ENCODE measurements around the gene KHSRP. TPM values are rescaled to one million over a fixed set of nuclear protein-coding genes. Genes with fewer than 3 reads are reported as not detected.

Gene KHSRP
- total RNA-seq, 1 donor from 2014 or later, result 81.9 TPM

GRCh38 chr19:6421075-6422014 is 3.3 kb downstream of the KHSRP start:
- H3K4me3 ChIP-seq, result no peak overlapping the region
- no peak for DNase-seq

GRCh38 chr19:6418562-6418932 is 6.1 kb downstream of the KHSRP start:
- no peak for DNase-seq
- no peak for TF ChIP-seq CTCF (IDR thresholded peaks at IDR 0.05; ENCODE audit: borderline replicate concordance)
- H3K27ac ChIP-seq (replicated peaks), result no peak overlapping the region
- H3K9me3 ChIP-seq (replicated peaks), result no peaks in the 10 kb centered on the region
- intact Hi-C loops (cut with micrococcal nuclease), result no loop called here
- H3K4me1 ChIP-seq, result peaks cover 35% of the 10 kb centered on the region
- peaks cover 77% of the 10 kb centered on the region for H3K36me3 ChIP-seq
- H3K27me3 ChIP-seq (ENCODE audit: low read depth), result no peaks in the 10 kb centered on the region
- no peak overlapping the region for H3K4me3 ChIP-seq

More at GRCh38 chr19:6421075-6422014, 3.3 kb downstream of the KHSRP start:
- Histone ChIP-seq H3K27me3 (ENCODE audit: low read depth) (no peaks in the 10 kb centered on the region), H3K9me3 (replicated peaks) (no peaks in the 10 kb centered on the region), H3K4me1 (peaks cover 41% of the 10 kb centered on the region), H3K36me3 (peaks cover 53% of the 10 kb centered on the region), H3K27ac (replicated peaks) (no peak overlapping the region)
- intact Hi-C loops (cut with micrococcal nuclease), result no loop called here
- TF ChIP-seq CTCF (IDR thresholded peaks at IDR 0.05; ENCODE audit: borderline replicate concordance), result no peak

GRCh38 chr19:6417713-6418561 is 6.7 kb downstream of the KHSRP start:
- no peaks in the 10 kb centered on the region for H3K27me3 ChIP-seq (ENCODE audit: low read depth)
- peaks cover 33% of the 10 kb centered on the region for H3K4me1 ChIP-seq
- no peak for DNase-seq
- intact Hi-C loops (cut with micrococcal nuclease), result no loop called here
- no peak overlapping the region for H3K27ac ChIP-seq (replicated peaks)
- no peaks in the 10 kb centered on the region for H3K9me3 ChIP-seq (replicated peaks)
- H3K4me3 ChIP-seq, result no peak overlapping the region
- peaks cover 77% of the 10 kb centered on the region for H3K36me3 ChIP-seq
- TF ChIP-seq CTCF (IDR thresholded peaks at IDR 0.05; ENCODE audit: borderline replicate concordance), result peak; percentile 56

DNA sequence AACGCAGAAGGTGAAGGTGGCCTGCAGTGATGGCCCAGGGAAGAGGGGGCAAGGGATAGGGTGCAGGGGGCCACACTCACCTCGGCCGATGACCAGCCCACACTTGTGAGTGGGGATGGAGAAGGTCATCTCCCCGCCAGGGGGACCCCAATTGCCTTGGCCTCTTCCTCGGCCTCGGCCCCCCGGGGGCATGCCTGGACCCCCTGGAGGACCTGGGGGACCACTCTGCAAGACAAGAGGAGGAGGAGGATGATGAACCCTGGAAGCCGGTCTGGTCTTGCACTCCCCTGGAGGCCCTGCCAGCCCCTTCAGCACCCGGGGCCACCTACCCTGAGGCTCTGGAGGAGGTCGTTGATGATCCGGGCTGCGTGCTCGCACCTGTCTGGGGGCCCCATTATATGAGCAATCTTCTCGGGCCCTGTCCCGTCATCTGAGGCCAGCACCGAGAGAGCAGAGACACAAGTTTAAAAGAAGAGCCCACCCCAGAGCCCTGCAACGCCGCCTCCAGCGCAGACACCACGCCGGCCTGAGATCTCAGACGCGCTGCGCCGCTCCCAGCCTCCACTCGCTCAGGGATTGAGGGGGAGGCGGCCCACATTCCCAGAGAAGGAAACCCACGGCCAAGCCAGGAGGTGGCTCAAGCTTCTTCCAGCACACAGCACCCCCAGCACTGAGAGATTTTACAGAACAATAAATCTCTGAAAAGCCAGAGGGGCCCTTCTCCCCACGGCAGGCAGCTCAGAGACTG is 7.8 kb downstream of the KHSRP start:
- no peak for TF ChIP-seq CTCF (IDR thresholded peaks at IDR 0.05; ENCODE audit: borderline replicate concordance)
- intact Hi-C loops (cut with micrococcal nuclease), result no loop called here
- Histone ChIP-seq H3K27ac (replicated peaks) (no peak overlapping the region), H3K9me3 (replicated peaks) (no peaks in the 10 kb centered on the region), H3K4me1 (peaks cover 31% of the 10 kb centered on the region), H3K36me3 (peaks cover 74% of the 10 kb centered on the region), H3K27me3 (ENCODE audit: low read depth) (no peaks in the 10 kb centered on the region), H3K4me3 (no peak overlapping the region)
- no peak for DNase-seq

- Histone ChIP-seq H3K36me3 (peaks cover 67% of the 10 kb centered on the region), H3K27ac (replicated peaks) (no peak overlapping the region)
- no peak for TF ChIP-seq CTCF (IDR thresholded peaks at IDR 0.05; ENCODE audit: borderline replicate concordance)
These were observed 8.9 kb downstream of the KHSRP start for GRCh38 chr19:6415591-6416190.

More at GRCh38 chr19:6415591-6416190, 8.9 kb downstream of the KHSRP start:
- no peak for DNase-seq
- Histone ChIP-seq H3K4me3 (no peak overlapping the region), H3K27me3 (ENCODE audit: low read depth) (no peaks in the 10 kb centered on the region), H3K4me1 (peaks cover 19% of the 10 kb centered on the region), H3K9me3 (replicated peaks) (no peaks in the 10 kb centered on the region)
- intact Hi-C loops (cut with micrococcal nuclease), result no loop called here
